ENCODE data around the gene ZFAND5.

GRCh38 chr9:72313507-72313906 is 51.5 kb downstream of the ZFAND5 start:
- TF ChIP-seq CTCF (IDR thresholded peaks at IDR 0.05; ENCODE audit: poor library complexity, severe bottlenecking): no peak
- TF ChIP-seq EP300 (conservative IDR thresholded peaks at IDR 0.05; ENCODE audit: poor library complexity, severe bottlenecking): no peak
- no peak for TF ChIP-seq EZH2 (IDR thresholded peaks at IDR 0.05; ENCODE audit: borderline replicate concordance, insufficient read depth, low read length, poor library complexity, severe bottlenecking)
- no peak for TF ChIP-seq POLR2AphosphoS5 (IDR thresholded peaks at IDR 0.05)
- no peak for TF ChIP-seq MXI1 (conservative IDR thresholded peaks at IDR 0.05; ENCODE audit: poor library complexity, severe bottlenecking)
- no peak for TF ChIP-seq RAD21 (conservative IDR thresholded peaks at IDR 0.05)
- TF ChIP-seq SMC3 (conservative IDR thresholded peaks at IDR 0.05; ENCODE audit: poor library complexity): no peak

Data from neural cell (in vitro differentiated cells).